ENCODE measurements around the gene MAPKBP1.

Gene MAPKBP1

DNA sequence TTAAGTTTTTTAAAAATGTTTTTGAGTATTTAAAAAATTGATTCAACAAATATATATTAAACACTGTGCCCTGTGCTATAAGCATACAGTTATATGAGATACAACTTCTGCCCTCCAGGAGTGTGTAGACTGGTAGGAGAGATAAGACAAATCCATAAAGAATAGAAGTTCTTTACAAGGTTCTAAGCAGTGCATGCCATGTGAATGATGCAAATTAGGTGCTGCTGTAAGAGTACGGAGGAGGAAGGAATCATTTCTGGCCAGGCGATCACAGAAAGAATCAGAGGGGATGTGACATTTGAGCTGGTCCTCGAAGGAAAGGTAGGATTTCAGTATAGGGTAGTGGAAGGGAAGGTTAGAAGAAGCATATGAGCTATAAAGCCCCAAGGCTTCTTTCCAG, 14.0 kb downstream of the MAPKBP1 start:
- no peak for DNase-seq (ENCODE audit: low spot score)

- no peak for DNase-seq (ENCODE audit: low spot score)
These were observed 15.0 kb downstream of the MAPKBP1 start for GRCh38 chr15:41789236-41789635.

GRCh38 chr15:41789662-41790061, 15.4 kb downstream of the MAPKBP1 start:
- DNase-seq (ENCODE audit: low spot score) = no peak

GRCh38 chr15:41790169-41790568, 15.9 kb downstream of the MAPKBP1 start:
- DNase-seq (ENCODE audit: low spot score) = no peak

GRCh38 chr15:41790756-41791546, 16.7 kb downstream of the MAPKBP1 start:
- DNase-seq (ENCODE audit: low spot score) = peak; percentile 50

DNA sequence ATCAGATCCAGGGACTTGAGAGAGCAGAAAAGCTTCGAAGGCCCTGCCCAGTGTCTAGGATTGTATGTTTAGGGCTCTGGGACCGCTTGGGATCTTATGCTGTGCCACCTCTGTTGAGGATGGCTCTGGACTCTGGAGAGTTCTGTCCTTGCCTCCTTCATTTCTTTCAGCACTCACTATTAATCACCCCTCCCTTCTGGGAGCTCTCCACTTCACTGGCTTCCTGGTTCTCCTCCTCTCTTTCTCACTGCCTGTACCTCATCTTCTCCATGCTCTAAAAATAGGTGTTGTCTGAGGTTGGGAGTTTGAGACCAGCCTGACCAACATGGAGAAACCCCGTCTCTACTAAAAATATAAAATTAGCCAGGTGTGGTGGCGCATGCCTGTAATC, 17.3 kb downstream of the MAPKBP1 start:
- no peak for DNase-seq (ENCODE audit: low spot score)

GRCh38 chr15:41792000-41792637, 17.8 kb downstream of the MAPKBP1 start:
- no peak for DNase-seq (ENCODE audit: low spot score)

GRCh38 chr15:41794081-41794480, 19.8 kb downstream of the MAPKBP1 start:
- DNase-seq (ENCODE audit: low spot score) = peak; percentile 53

DNA sequence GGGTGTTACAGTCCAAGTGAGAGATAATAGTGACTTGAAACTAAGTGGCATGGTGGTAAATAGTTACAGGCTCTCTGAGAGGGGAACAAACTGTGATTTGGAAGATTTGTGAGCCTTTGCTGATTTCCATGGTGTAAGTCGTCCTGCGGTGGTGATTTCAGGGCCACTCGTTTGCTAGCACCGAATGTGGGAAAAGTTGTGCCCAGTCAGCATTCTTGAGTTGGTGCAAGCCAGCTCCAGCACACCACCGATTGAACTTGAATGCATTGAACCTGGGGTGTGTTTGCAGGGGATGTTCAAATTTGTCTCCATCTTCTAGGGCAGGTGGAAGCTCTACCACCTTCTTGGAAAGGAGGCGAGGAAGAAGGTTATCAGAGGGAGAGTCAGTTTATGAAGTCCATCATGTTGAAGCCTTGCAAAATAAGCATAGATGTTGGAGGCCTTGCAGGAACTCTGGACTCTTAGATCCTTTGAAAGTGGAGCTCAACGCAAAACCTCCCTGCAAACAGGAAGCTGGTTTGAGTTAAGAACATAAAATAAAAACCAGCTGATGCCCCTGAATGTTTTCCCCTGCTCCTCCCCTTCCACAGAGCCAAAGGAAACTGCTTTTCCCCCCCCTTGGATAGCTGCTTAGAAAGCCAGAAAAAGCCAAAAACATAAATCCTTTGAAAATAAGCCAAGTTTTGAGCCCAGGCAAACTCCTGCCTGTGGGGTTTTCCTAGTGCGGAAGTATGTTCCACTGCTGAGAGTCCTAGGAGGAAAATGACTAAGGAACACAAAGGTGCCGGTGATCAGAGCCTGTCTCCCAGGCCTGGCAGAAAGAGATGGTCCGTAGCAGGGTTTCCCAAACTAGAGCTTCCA, 21.9 kb downstream of the MAPKBP1 start:
- peak; percentile 72 for DNase-seq (ENCODE audit: low spot score)

GRCh38 chr15:41797201-41797944, 23.1 kb downstream of the MAPKBP1 start:
- DNase-seq (ENCODE audit: low spot score) = no peak

- peak; percentile 31 for DNase-seq (ENCODE audit: low spot score)
These were observed 24.6 kb downstream of the MAPKBP1 start for GRCh38 chr15:41798607-41799487.

DNA sequence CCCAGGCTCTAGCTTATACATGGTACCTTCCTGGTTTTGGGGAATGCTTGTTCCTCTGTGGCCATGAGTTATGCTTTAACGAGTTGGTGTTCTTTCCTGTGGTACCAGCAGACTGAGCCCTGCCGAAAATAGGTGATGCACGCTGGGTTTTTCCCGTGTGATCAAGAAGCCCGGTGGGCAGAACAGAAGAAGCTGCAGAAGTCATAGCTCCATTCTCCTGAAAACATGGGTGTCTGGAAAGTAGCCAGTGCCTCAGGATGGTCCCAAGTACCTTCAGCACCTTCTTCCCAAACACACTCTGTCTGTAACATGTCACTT, 25.2 kb downstream of the MAPKBP1 start:
- no peak for DNase-seq (ENCODE audit: low spot score)

DNA sequence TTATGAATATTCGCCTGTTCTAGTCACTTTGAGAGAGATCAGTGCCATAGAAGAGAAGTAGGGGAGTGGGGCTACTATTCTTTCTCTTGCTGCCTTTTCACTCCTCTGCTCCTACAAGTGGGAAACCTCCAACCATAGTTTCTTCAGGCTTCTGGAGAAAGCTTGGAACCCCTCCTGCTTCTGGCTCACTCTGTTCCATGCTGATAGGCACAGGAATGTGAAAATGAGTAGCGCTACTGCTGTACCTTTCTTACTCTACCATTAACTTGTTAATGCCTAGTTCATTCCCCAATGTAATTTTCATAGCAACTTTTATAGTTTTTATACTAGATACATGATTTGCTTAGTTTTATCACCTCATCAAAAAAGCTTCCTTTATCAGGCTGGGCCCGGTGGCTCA, 26.9 kb downstream of the MAPKBP1 start:
- DNase-seq (ENCODE audit: low spot score) = no peak

GRCh38 chr15:41801850-41802455, 27.7 kb downstream of the MAPKBP1 start:
- no peak for DNase-seq (ENCODE audit: low spot score)

GRCh38 chr15:41804361-41804760, 30.1 kb downstream of the MAPKBP1 start:
- no peak for DNase-seq (ENCODE audit: low spot score)

GRCh38 chr15:41804916-41805666, 30.8 kb downstream of the MAPKBP1 start:
- DNase-seq (ENCODE audit: low spot score) = no peak

- no peak for DNase-seq (ENCODE audit: low spot score)
These were observed 31.4 kb downstream of the MAPKBP1 start for GRCh38 chr15:41805711-41806110.

GRCh38 chr15:41806291-41807181, 32.3 kb downstream of the MAPKBP1 start:
- DNase-seq (ENCODE audit: low spot score) = no peak

DNA sequence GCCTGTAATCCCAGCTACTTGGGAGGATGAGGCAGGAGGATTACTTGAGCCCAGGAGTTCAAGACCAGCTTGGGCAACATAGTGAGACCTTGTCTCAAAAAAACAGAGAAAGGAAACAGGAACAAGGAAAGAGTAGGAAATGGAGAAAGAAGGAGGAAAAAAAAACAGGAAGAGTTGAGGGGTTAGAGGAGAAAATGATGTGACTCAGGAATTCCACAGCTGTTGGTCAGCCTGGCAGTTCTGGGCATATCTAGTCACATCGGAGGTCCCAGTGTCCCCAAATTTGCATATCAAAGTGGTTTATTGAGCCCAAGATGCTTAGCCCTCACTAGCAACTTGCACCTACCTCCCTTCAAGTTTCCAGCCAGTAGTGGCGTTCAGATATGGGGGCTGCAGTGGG, 34.8 kb downstream of the MAPKBP1 start:
- peak; percentile 57 for DNase-seq (ENCODE audit: low spot score)

Measured in AG08395 (cell line).